Astrocyte of the spinal cord (primary cell): Measurements from ENCODE around the gene EPS8L3.
A peak's percentile ranks its signal among the peaks of the same experiment; 100 is the strongest.
"Not testable (repeated sequence)": the region's sequence is repeated elsewhere in the genome, so short reads cannot be mapped to it uniquely, and the experiment has no call there.

Source experiments
- DNase-seq: peaks from one replicate; pipeline ENCODE4 v3.0.0; 2011; ENCODE audit warnings: low read depth, low spot score
- H3K4me3 ChIP-seq: 2 replicates; pipeline ENCODE4 v1.5.1; 2011; ENCODE audit warnings: low read depth, mild to moderate bottlenecking, low read length, moderate library complexity
- CTCF ChIP-seq: IDR thresholded peaks from 2 replicates; pipeline ENCODE4 v1.5.1; 2012; ENCODE audit warnings: low read depth, mild to moderate bottlenecking, low read length, inconsistent platforms
- in situ Hi-C: cut with HindIII; loops from 2 replicates; pipeline ENCODE4 v1.10.0; 2017; ENCODE audit warnings: low sequenced_read_pairs

EPS8L3 gene

GRCh38 chr1:109713636-109714035 lies 50.1 kb downstream of the EPS8L3 start:
- no peak for DNase-seq
- TF ChIP-seq CTCF = no peak
- in situ Hi-C loops = no loop called here

DNA sequence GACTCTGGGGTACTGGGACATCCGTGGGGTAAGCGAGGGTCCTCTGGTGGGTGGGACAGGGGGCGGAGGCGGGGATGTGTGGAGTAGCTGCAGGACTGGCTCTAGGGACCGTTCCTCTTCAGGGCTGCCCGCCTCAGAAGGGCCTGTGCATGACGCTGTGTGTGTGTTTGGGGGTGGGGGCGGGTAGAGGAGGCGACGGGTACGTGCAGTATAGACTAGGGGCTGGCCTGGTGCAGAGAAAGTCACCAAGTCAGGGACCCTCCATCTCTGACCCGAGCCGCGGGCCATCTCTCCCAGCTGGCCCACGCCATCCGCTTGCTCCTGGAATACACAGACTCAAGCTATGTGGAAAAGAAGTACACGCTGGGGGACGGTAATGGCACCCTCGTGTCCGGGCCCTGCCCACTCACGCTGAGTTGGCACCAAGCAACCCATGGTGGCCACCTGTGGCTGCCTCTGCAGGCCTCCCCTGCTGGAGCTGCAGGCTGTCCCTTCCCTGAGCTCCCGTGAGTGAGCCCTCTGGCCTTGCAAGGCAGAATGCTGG lies 51.3 kb downstream of the EPS8L3 start:
- TF ChIP-seq CTCF = no peak
- DNase-seq = no peak
- in situ Hi-C loops = no loop called here
- H3K4me3 ChIP-seq = peak overlapping the region; percentile 31

More at GRCh38 chr1:109713636-109714035, 50.1 kb downstream of the EPS8L3 start:
- H3K4me3 ChIP-seq = no peak overlapping the region

- H3K4me3 ChIP-seq = peak within 1 kb of the TSS; percentile 31
Measured at GRCh38 chr1:109711593-109712320, 52.0 kb downstream of the EPS8L3 start, which contains the start of gene GSTM5. GSTM5 (plus strand) TSS chr1:109712251; CDS start chr1:109712313, 62 bp downstream.

GRCh38 chr1:109709822-109710221 lies 53.9 kb downstream of the EPS8L3 start:
- H3K4me3 ChIP-seq, in situ Hi-C loops, DNase-seq: not testable (repeated sequence)

More at GRCh38 chr1:109711593-109712320, 52.0 kb downstream of the EPS8L3 start, which contains the start of gene GSTM5:
- in situ Hi-C loops, DNase-seq: not testable (repeated sequence)

GRCh38 chr1:109708949-109709348 lies 54.8 kb downstream of the EPS8L3 start:
- H3K4me3 ChIP-seq, in situ Hi-C loops, DNase-seq: not testable (repeated sequence)

DNA sequence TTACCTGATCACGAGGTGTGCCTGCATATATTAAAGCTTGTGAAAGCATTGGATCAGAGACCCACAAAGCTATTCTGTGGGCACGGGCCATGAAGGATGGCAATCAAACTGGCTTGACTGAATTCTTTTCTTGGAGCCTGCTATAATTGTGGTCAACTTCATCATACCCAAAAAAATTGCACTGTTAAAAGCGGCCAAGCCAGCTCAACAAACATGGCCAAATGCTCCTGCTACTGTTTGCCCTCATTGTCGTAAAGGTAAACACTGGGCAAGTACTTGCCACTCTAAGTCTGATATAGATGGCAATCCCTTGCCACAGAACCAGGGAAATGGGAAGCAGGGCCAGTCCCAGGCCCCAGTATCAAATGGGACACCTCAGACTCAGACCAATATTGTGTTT lies 58.3 kb downstream of the EPS8L3 start:
- no peak overlapping the region for H3K4me3 ChIP-seq
- TF ChIP-seq CTCF = no peak
- in situ Hi-C loops = no loop called here
- DNase-seq = no peak

GRCh38 chr1:109704173-109704572 lies 59.5 kb downstream of the EPS8L3 start:
- no peak overlapping the region for H3K4me3 ChIP-seq
- in situ Hi-C loops = no loop called here
- TF ChIP-seq CTCF = no peak
- DNase-seq = no peak

DNA sequence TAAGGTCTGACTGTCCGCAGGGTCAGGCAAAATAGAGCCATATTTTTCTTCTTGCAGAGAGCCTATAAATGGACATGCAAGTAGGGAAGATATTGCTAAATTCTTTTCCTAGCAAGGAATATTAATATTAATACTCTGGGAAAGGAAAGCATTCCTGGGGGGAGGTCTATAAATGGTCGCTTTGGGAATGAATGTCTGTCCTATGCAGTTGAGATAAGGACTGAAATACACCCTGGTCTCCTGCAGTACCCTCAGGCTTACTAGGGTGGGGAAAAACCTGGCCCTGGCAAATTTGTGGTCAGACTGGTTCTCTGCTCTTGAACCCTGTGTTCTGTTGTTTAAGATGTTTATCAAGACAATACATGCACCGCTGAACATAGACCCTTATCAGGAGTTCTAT lies 60.8 kb downstream of the EPS8L3 start:
- in situ Hi-C loops, H3K4me3 ChIP-seq, DNase-seq: not testable (repeated sequence)
